ENCODE measurements around the gene ANKMY1. TPM values are rescaled to one million over a fixed set of nuclear protein-coding genes. Genes with fewer than 3 reads are reported as not detected.

ANKMY1 gene
- total RNA-seq, 1 experiment from 2014 or later: 6.0 TPM

DNA sequence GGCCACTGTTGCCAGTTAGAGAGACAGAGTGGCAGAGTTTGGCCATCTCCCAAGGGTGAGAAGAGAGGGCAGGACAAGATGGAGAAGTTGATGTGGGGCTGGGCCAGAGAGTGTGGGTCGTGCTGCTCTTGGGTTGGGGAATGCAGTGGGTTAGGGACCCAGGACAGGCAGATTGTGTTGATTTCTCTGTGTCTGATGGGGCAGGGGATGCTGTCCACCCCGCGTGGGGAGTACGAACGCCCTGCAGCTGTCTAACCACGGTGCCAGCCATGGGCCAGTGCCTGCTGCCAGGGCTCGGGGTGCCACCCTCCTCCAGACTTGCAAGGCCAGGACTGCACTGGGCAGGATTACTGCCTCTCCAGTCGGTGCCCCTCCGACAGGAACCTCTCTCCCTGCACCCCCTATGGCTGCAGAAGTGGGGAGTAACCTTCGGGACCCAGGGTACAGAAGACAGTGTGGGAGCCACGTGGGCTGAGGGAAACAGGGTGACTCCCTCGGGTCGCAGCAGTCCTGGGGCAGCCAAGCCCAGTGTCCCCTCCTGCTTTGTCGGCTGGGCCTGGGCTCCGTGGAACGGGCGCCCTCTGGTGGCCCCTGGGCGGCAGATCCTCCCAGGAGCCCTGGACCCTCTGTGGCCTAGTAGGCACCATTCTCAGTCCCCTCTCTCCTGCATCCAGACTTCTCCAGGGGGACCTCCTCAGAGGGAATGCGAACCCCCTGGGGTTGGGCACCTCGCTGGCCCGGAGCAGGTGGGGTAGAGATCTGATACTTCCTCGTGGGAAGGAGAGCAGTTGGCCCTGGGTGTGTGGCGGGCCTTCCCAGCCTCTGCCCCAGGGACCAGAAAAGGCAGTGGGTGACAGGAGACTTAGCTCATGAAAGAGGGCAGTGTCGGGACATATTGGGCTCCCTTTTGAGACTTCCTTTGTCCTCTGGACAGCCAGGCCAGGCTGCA, 119.7 kb downstream of the ANKMY1 start:
- peak; percentile 62 for DNase-seq (ENCODE audit: low read depth)

DNA sequence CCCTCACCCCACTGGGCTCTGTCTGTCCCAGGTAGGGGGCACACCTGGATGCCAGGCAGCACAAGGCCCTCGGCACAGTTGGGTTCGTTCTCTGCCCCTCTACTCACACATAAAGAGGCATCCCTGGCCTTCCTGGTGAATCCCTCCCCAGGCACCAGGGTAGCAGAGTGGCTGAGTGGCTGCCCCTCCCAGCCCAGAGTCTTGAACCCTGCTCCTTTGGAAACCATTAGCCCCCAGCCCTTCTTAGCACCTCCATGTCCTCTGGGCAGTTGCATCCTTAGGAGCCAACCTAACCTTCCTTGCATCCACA, 120.3 kb downstream of the ANKMY1 start:
- no peak for DNase-seq (ENCODE audit: low read depth)

DNA sequence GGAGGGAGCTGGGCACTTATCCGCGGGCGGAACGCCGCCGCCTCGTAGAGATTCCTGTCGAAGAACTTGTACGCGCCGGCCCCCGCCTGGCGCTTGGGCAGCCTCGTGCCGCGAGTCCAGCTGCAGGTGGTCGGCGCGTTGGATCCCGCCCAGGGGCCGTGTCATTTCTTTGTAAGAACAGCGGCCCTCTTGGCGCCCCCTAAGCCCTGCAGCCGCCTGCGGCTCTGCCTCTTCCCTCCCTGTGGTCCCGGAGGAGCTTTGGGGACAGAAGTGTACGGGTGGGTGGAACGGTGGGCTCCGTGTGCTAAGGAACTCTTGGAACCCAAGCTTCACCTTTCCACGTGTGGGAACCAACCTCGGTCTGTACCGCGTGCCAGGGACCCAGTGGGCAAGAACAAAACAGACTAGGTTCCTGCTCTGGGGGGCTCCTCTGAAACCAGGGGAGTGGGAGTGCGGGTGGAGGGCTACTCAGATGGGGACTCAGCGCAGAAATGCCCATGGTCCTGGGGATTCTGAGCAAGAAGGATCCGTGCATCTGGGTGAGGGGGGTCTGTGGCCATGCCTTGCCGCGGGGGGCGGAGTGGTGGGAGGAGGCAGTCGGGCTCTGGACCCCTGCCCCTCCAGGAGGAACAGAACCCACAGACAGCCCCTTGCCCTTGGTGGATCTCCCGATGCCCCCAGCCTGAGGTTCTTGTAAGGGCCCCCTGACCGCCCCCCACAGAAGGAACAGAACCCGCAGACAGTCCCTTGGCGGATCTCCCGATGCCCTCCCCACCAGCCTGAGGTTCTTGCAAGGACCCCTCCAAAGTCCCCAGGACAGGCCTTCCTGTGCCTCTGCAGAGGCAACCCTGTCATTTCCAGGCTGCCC, 120.9 kb downstream of the ANKMY1 start:
- DNase-seq (ENCODE audit: low read depth): no peak

DNA sequence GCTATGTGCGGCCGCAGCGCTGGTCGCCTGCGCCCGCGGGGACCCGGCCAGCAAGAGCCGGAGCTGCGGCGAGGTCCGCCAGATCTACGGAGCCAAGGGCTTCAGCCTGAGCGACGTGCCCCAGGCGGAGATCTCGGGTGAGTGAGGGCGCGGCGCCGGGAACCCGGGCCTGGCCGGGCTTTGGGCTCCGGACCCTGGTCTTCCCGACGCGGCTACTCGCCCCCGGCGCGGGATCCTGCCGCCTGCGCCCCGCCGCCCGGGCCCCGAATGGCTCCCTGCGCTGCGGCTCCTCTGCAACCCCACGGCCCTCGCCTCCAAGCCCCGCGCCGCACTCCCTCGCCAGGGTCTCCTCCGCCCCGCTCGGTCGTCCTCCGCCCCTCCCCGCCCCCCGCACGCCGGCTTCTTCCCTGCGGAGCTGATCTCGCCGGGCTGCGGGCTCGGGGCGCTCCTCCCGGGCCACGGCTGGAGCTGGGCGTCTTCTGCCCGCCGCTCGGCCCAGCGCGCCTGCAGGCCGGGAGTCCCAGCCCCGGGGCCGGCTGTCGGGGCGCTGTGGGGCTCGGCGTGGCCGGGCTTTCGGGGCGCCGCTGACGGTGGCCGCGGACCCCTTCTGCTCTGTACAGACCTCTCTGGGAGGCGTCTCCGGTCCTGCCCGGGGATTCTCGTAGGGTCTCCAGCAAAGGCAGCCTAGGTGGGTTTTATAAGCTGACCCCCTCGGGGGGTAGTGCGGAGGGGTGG, 121.7 kb downstream of the ANKMY1 start:
- DNase-seq (ENCODE audit: low read depth): no peak

DNA sequence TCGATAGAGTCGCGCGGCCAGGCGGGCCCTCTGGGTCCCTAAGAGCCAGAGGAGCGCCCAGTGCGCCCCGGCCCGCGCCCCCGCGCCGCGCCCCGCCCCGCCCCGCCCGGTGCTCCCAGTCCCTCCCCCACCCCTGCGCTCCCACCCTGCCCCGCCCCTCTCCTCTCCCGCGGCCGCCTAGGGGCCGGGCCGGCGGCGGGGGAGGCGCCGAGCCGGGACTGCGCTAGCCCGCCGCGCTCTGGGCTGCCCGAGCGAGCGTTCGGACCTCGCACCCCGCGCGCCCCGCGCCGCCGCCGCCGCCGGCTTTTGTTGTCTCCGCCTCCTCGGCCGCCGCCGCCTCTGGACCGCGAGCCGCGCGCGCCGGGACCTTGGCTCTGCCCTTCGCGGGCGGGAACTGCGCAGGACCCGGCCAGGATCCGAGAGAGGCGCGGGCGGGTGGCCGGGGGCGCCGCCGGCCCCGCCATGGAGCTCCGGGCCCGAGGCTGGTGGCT, 122.3 kb downstream of the ANKMY1 start, which contains the start of gene GPC1:
Gene GPC1 (plus strand): TSS at position 207 of the 491 bp plus-strand sequence. CDS start 256 bp downstream, at position 463.
- peak; percentile 40 for DNase-seq (ENCODE audit: low read depth)

DNA sequence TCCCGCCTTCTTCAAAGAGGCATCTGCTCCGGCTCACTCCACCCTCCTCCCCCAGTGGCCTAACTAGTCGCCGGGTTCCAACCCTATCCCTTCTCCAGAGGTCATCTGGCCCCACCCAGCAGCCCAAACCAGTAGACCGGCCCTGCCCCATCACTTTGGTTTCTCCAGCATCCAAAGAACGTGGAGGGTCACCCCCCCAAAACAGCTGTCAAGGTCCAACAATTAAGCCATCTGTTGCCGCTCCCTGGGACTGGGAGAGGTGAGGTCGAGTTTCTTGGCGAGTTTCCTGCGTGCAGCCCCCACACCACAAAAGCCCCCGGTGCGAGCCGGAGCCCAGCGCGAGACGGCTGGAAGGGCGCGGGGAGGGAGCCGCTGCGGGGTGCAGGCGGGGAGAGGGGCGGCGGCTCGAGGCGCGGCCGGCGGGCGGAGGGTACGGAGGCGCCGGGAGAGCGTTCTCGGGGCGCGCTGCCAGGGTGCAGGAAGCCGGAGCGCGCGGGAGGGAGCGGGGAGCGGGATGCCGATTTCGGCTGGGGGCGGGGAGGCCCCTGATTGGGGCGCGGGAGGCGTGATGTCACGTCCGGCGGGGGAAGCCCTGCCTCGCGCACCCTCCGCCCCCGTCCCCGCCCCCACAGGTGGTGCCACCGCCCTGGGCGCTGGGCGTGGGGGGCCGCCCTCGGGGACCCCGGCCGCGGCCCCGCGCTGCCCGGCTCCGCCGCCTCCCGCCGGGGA, 122.9 kb downstream of the ANKMY1 start:
- peak; percentile 69 for DNase-seq (ENCODE audit: low read depth)

DNA sequence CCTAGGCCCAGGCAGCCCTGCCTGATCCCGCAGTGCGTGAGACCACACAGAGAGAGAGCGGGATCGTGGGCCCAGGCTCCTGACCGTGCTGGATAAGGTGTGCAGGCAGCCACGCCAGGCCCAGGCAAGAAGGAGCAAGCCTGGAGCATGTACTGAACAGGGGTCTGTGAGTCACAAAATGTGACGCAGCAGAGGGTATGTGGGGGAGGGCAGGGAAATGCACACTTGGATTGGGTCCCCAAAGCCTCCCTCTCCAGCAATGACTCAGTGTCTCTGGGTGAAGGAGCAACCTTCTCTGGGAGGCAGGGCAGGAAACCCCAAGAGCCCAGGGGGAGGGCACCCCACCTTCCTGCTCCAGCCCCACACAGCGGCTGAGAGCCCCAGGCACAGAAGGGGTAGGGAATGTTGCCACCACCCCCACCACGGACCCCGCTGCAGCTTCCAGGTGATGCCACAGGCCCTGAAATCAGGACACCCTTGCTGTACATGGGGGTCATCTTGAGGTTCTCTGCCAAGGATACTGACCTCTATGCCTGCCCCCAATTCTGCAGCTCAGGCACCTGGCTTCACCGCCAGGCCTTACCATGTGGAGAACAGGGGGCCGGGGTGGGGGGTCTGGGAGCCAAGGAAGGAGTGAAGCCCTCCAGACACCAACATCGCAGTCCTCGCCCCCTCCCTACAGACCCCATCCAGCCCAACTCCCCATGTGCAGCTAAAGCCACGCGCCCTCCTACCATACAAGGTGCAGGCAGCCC, 123.6 kb downstream of the ANKMY1 start:
- peak; percentile 96 for DNase-seq (ENCODE audit: low read depth)

DNA sequence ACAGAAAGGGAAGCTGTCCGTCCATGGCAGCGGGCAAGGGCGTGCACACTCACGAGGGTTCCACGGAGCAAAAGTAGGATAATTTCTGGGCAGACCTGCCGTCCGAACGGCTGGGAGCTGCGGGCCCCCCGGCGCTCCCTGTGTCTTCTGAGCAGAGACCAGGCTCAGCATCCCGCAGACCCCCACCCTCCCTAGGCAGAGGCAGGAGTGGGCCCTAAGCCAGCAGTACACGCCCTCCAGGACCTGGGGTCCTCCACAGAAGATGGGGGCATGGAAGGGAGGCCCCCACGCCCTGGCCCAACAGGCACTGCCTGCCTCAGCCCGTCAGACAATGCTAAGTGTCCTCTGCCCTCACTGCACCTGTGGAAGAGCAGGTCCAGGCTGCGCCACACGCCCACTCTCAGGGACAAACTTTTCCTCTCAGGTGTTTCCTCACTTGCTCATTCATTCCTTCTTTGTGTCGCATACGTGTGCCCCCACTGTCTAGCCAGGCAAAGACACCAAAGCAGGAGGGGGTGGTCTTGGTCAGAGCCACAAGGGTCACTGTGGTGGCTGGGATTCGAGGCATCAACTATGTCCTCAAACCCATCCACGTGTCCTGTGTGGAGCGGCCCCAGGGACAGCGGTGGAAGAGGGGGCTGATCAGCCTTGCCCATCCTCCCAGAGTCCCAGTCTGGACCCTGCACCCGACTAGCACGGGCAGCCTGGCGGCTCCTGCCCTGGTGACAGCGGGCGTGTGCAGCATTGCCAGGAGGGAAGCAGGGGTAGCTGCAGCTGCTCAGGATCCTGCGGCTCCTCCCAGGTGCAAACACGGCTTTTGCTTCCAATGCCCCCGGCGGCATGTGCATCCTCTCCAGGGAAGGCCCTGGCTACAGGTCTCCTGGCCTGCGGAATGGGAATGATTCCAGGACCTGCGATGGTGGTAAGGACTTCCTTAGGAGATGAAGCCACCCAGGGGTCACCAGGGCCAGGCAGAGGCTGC, 124.7 kb downstream of the ANKMY1 start:
- DNase-seq (ENCODE audit: low read depth): no peak

DNA sequence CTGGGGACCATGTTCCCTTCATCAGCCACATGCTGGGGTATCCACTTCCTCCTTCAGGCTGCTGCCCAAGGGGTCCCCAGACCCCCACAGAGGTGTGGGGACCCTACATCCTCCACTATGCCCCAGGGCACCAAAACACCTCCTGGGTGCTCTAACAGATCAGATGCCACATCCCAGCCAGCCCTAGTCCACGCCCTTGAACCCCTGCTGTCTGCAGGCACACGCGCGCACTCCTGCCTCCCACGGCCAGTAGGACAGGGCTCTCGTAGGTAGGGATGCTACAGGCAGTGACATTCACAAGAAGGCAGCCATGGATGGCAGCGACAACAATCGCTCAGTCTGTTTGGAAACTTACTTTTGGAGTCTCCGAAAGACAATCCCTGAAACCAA, 125.4 kb downstream of the ANKMY1 start:
- DNase-seq (ENCODE audit: low read depth): no peak

DNA sequence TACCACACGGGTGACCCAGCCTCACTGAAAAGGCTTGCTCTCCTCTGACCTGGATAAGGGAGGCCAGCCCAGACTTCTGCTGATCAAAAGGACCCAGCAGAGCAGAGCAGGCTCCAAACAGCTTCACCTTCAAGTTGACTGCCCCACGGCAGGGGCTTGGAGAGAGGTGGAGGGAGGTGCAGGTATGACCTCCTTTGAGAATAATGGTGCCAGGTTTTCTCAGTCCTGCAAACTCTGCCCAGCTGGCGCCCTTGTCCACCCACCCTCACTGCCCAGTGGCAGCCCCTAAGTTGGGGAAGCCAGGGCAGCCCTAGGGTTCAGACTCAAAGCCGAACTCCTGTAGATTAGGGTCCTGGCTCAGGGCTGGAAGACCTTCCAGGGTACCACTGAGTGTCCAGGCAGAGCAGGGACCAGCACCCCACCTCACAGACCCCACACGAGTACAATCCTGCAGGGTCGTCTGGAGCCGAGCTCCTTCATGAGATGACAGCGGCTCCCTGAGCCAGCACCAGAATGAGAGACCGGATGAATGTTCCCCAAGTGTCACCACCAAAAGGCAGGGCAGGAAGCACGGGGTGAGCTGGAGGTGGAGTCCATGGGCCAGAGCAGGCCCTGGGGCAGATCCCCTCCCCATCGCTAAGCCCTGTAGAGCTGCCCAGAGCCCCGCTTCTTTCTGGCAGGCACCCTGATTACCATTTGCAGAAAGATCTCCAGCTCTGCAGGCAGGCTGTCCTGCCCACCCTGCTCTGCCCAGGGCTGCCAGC, 125.9 kb downstream of the ANKMY1 start:
- DNase-seq (ENCODE audit: low read depth): no peak

DNA sequence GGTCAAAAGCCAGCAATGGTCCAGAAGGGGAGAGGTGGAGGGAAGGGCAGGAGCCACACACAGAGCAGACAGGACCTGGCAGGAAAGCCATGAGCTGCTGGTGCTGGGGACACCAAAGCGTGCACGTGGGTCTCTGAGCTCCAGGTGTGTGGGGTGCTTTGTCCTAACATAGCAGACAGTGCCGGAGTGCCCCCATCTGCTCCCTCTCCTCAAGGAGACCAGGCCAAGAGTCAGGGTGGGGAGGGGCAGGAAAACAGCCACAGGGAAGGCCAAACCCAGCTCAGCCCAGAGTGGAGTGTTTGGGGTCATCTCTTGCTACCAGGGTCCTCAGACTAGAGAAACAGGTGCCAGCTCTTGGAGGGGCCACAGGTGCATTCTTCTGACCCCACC, 126.5 kb downstream of the ANKMY1 start:
- DNase-seq (ENCODE audit: low read depth): no peak

DNA sequence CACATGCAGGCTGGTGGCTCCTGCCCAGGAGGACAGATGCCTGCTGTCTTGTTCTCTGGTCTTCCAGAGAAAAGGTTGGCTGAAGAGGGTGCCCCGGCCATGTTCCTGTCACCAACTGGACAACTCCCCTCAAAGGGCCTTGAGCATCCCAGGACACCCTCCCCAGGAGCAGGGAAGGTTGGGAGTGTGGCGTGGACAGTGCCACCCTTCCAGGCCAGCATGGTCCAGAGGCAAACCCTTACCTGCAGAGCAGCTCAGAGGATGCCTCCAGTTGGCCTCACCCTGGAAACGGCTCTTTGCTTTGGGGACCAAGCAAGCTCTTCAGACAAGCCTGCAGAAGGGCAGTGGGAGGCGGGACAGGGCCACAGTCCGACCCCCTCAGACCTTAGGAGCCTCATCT, 127.2 kb downstream of the ANKMY1 start:
- no peak for DNase-seq (ENCODE audit: low read depth)

DNA sequence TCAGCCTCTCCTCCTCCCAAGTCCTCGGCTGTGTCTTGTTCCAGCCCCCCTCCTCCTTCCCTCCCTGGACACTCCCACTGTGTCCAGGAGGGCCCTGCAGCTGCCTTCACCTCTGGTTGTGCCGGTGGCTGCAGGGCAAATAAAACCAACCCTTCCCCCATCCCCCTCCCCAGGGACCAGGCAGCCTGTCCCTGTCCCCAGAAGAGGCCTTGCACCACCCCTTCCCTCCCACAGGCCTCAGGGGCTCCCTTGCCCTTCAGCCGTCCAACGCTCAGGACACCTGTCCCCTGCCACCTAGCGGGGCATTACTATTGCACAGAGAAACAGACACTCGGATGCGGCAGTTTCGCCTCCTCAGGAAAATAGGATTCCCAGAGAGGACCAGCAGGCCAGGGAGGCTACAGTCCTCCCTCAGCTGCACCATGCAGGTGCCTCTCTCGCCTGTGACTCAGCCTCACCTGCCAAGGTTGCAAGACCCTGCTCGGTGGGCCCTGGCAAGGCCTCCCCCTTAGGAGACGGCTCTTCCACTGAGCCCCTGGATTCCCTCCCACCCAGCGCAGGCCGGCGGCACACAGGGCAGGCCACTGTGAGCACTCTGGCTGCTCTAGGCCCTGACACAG, 127.8 kb downstream of the ANKMY1 start:
- DNase-seq (ENCODE audit: low read depth): no peak
